ENCODE measurements around the gene VPS25. TPM values are rescaled to one million over a fixed set of nuclear protein-coding genes. Genes with fewer than 3 reads are reported as not detected.
"Not testable (repeated sequence)": the region's sequence is repeated elsewhere in the genome, so short reads cannot be mapped to it uniquely, and the experiment has no call there.

VPS25 gene
- polyA plus RNA-seq (2013, experiment 1 of 2): 124 TPM
- 105 TPM for polyA plus RNA-seq (2013, experiment 2 of 2)

DNA sequence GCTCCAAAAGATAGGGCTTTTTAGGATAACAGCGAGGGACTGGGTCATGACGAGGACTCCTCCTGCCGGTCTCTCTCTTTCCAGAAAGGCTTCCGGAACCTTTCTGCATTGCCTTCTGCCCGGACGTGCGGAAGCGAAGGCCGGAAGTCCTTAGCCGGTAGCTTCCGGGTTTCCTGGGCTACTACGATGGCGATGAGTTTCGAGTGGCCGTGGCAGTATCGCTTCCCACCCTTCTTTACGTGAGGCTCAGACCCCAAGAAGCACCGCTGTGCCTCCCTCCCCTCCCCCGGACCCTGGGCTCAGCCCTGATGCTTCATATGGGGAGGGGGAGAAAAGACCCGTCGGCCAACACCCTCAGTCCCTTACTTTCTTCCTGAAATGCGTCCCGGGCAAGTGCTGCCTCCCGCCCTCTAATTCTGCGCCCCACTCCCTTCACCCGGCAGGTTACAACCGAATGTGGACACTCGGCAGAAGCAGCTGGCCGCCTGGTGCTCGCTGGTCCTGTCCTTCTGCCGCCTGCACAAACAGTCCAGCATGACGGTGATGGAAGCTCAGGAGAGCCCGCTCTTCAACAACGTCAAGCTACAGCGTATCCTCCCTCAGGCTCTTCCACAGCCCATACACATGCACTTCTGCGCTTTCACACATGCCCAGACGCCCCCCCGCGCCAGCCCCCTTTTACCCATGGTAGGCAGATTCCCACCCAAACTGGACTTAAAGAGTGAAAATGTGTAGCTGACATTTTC, at the start of gene VPS25:
VPS25 (plus strand) TSS at position 160 of the 746 bp plus-strand sequence; CDS start at position 187, 27 bp downstream.
- WGBS, 2 experiments (ENCODE audit: insufficient coverage in 2 of 2): 1% methylated on average over 24 to 28 of the region's 39 CpGs
- Histone ChIP-seq H3K27ac (ENCODE audit: low read depth, low read length, severe bottlenecking) (peak within 1 kb of the TSS; percentile 75), H3K9me3 (ENCODE audit: control insufficient read depth, low read length) (no peaks in the 10 kb centered on the region)

DNA sequence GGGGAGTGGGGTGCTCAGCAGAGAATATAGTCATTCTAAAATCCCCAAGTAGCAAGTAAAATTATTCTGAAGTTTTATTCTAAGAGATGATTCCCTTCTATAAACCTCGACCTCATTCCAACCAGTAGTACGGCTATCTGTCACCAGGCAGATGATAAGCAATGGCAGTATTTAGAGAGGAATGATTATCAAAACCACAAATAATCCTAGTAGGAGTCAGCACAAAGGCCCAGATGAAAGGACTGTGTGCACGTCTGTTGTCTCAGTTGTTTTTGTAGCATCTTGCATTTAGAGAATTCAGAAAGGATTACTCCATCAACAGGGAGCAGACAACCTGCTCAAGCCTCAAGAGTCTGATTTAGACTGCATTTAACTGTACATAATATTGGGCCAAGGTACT, 49.6 kb upstream of the VPS25 start:
- 86% methylated on average over 1 of the region's 3 CpGs; no CpG with 5 or more reads in 1 of the 2 experiments for WGBS, 2 experiments (ENCODE audit: insufficient coverage in 2 of 2)
- Histone ChIP-seq H3K36me3 (ENCODE audit: control insufficient read depth, insufficient read depth, low read length) (peaks cover 47% of the 10 kb centered on the region), H3K4me1 (ENCODE audit: control insufficient read depth, insufficient read depth, low read length, poor library complexity, severe bottlenecking) (no peaks in the 10 kb centered on the region)

More for the DNA sequence above, at the start of gene VPS25:
- Histone ChIP-seq H3K4me3 (ENCODE audit: extremely low read depth, insufficient read depth, low read length, poor library complexity, severe bottlenecking) (peak within 1 kb of the TSS; percentile 89), H3K4me1 (ENCODE audit: control insufficient read depth, insufficient read depth, low read length, poor library complexity, severe bottlenecking) (peaks cover 26% of the 10 kb centered on the region), H3K36me3 (ENCODE audit: control insufficient read depth, insufficient read depth, low read length) (peaks cover 35% of the 10 kb centered on the region)

DNA sequence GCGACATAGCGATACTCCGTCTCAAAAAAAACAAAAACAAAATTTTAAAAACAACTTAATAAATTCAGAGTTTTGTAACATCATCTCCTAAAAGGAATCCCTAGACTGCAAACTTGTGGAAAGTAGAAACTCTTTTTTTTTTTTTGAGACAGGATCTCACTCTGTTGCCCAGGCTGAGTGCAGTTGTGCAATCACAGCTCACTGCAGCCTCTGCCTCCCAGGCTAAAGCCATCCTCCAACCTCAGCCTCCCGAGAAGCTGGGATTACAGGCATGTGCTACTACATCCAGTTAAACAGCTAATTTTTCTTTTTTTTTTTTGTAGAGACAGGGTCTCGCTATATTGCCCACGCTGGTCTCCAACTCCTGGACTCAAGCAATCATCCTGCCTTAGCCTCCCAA, 48.1 kb upstream of the VPS25 start:
- WGBS, 2 experiments (ENCODE audit: insufficient coverage in 2 of 2): 97 to 100% methylated on average over 3 to 5 of the region's 6 CpGs

More for the DNA sequence above, 49.6 kb upstream of the VPS25 start:
- no peak overlapping the region for H3K4me3 ChIP-seq (ENCODE audit: extremely low read depth, insufficient read depth, low read length, poor library complexity, severe bottlenecking)
- no peaks in the 10 kb centered on the region for H3K9me3 ChIP-seq (ENCODE audit: control insufficient read depth, low read length)
- no peak overlapping the region for H3K27ac ChIP-seq (ENCODE audit: low read depth, low read length, severe bottlenecking)

DNA sequence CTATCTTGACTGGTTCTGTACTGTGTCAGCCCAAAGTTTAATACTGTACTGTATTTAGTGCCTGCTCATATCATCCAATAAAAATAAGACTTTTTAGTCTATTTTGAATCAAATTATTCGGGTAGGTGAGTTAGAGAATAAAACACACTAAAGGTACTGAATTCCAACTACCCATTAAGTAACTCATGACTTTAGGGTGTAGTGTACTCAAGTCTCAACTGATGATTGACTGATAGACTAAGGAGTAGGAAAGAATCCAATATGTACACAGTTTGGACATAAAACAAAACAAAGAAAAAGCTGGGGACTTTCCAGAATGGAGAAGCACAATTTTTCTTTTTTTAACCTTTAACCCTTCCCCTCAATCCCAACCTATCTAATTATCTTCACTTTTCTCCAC, 32.5 kb upstream of the VPS25 start:
- H3K36me3 ChIP-seq (ENCODE audit: control insufficient read depth, insufficient read depth, low read length): peaks cover 4% of the 10 kb centered on the region
- WGBS, 2 experiments (ENCODE audit: insufficient coverage in 2 of 2): no CpG with 5 or more reads among the region's 1 CpG
- no peak overlapping the region for H3K4me3 ChIP-seq (ENCODE audit: extremely low read depth, insufficient read depth, low read length, poor library complexity, severe bottlenecking)
- H3K27ac ChIP-seq (ENCODE audit: low read depth, low read length, severe bottlenecking): no peak overlapping the region
- peaks cover 5% of the 10 kb centered on the region for H3K9me3 ChIP-seq (ENCODE audit: control insufficient read depth, low read length)
- H3K4me1 ChIP-seq (ENCODE audit: control insufficient read depth, insufficient read depth, low read length, poor library complexity, severe bottlenecking): peaks cover 6% of the 10 kb centered on the region

More for the DNA sequence above, 48.1 kb upstream of the VPS25 start:
- H3K27ac ChIP-seq (ENCODE audit: low read depth, low read length, severe bottlenecking): no peak overlapping the region
- H3K36me3 ChIP-seq (ENCODE audit: control insufficient read depth, insufficient read depth, low read length): peaks cover 46% of the 10 kb centered on the region
- H3K4me1 ChIP-seq (ENCODE audit: control insufficient read depth, insufficient read depth, low read length, poor library complexity, severe bottlenecking): no peaks in the 10 kb centered on the region
- no peak overlapping the region for H3K4me3 ChIP-seq (ENCODE audit: extremely low read depth, insufficient read depth, low read length, poor library complexity, severe bottlenecking)
- no peaks in the 10 kb centered on the region for H3K9me3 ChIP-seq (ENCODE audit: control insufficient read depth, low read length)

GRCh38 chr17:42742916-42743315, 30.3 kb upstream of the VPS25 start:
- not testable (repeated sequence) for H3K9me3 ChIP-seq (ENCODE audit: control insufficient read depth, low read length); H3K4me3 ChIP-seq (ENCODE audit: extremely low read depth, insufficient read depth, low read length, poor library complexity, severe bottlenecking); H3K27ac ChIP-seq (ENCODE audit: low read depth, low read length, severe bottlenecking); H3K4me1 ChIP-seq (ENCODE audit: control insufficient read depth, insufficient read depth, low read length, poor library complexity, severe bottlenecking); H3K36me3 ChIP-seq (ENCODE audit: control insufficient read depth, insufficient read depth, low read length)
- 96 to 100% methylated on average over 6 to 8 of the region's 11 CpGs for WGBS, 2 experiments (ENCODE audit: insufficient coverage in 2 of 2)

DNA sequence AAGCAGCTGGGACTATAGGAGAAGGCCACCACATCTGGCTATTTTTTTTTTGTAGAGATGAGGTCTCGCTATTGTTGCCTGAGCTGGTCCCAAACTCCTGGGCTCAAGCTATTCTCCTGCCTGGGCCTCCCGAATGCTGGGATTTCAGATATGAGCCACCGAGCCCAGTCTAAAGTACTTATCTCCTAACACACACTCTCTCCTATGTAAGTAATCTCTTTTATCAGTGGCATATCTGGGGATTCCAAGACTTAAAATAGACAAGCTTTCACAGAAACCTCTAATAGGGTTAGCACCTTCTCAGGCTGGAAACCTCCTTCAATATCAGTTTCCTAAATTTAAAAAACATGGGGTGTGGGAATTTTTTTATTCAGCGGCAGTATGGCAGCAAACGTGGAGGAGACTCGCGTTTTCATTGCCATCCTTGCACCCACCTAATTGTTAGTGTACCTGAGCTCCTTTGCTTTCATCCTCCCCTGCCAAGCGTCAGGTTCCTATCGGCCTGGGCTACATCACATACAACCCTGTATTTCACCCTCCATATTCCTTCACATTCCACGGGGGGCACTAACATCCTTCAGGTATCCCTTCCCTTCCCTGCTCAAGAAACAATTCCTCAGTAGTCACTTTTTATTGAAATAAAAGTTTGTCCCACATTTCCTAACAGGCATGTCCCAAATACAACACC, 29.5 kb upstream of the VPS25 start:
- Histone ChIP-seq H3K27ac (ENCODE audit: low read depth, low read length, severe bottlenecking) (peak overlapping the region; percentile 80), H3K4me1 (ENCODE audit: control insufficient read depth, insufficient read depth, low read length, poor library complexity, severe bottlenecking) (peaks cover 6% of the 10 kb centered on the region), H3K36me3 (ENCODE audit: control insufficient read depth, insufficient read depth, low read length) (peaks cover 4% of the 10 kb centered on the region), H3K9me3 (ENCODE audit: control insufficient read depth, low read length) (peaks cover 5% of the 10 kb centered on the region), H3K4me3 (ENCODE audit: extremely low read depth, insufficient read depth, low read length, poor library complexity, severe bottlenecking) (peak overlapping the region; percentile 67)
- WGBS, 2 experiments (ENCODE audit: insufficient coverage in 2 of 2): 50 to 78% methylated on average over 5 to 9 of the region's 10 CpGs

DNA sequence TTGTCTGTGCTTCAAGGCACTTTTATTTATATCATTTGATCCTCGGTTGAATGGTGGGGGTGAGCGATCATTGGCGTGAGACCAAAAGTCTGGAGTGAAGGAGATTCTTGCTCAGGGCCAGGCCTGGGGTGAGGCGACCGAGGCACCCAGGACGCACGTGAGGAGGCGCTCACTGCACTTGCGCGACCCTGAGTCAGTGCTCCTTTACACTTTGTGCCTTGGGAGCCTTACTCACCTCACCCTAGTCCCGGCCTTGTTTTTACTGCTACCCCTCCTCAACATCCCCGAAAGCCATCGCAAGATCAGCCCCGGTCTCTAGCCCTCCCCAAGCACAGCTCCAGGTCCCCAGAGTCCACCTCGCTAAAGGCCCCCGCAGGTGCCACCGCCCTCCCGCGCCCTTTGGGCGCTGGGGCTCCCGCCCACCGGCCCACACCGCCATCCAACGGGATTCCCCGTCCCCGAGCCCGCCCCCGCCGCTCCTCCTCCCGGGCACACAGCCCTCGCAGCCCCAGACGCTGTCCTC, 28.9 kb upstream of the VPS25 start:
- Histone ChIP-seq H3K9me3 (ENCODE audit: control insufficient read depth, low read length) (peaks cover 5% of the 10 kb centered on the region), H3K27ac (ENCODE audit: low read depth, low read length, severe bottlenecking) (peak overlapping the region; percentile 80), H3K4me3 (ENCODE audit: extremely low read depth, insufficient read depth, low read length, poor library complexity, severe bottlenecking) (peak overlapping the region; percentile 67), H3K36me3 (ENCODE audit: control insufficient read depth, insufficient read depth, low read length) (peaks cover 4% of the 10 kb centered on the region), H3K4me1 (ENCODE audit: control insufficient read depth, insufficient read depth, low read length, poor library complexity, severe bottlenecking) (peaks cover 6% of the 10 kb centered on the region)
- WGBS, 2 experiments (ENCODE audit: insufficient coverage in 2 of 2): 2 to 5% methylated on average over 11 to 17 of the region's 32 CpGs

- Histone ChIP-seq H3K4me3 (ENCODE audit: extremely low read depth, insufficient read depth, low read length, poor library complexity, severe bottlenecking) (peak within 1 kb of the TSS; percentile 67), H3K4me1 (ENCODE audit: control insufficient read depth, insufficient read depth, low read length, poor library complexity, severe bottlenecking) (peaks cover 8% of the 10 kb centered on the region), H3K9me3 (ENCODE audit: control insufficient read depth, low read length) (peaks cover 5% of the 10 kb centered on the region), H3K27ac (ENCODE audit: low read depth, low read length, severe bottlenecking) (peak within 1 kb of the TSS; percentile 80), H3K36me3 (ENCODE audit: control insufficient read depth, insufficient read depth, low read length) (peaks cover 4% of the 10 kb centered on the region)
- WGBS, 2 experiments (ENCODE audit: insufficient coverage in 2 of 2): 11 to 16% methylated on average over 23 to 30 of the region's 50 CpGs
Observed at GRCh38 chr17:42744806-42745617, 28.2 kb upstream of the VPS25 start, which contains the start of gene EZH1. EZH1 (minus strand) TSS chr17:42745040; CDS start chr17:42728941, 16,099 bp downstream.

DNA sequence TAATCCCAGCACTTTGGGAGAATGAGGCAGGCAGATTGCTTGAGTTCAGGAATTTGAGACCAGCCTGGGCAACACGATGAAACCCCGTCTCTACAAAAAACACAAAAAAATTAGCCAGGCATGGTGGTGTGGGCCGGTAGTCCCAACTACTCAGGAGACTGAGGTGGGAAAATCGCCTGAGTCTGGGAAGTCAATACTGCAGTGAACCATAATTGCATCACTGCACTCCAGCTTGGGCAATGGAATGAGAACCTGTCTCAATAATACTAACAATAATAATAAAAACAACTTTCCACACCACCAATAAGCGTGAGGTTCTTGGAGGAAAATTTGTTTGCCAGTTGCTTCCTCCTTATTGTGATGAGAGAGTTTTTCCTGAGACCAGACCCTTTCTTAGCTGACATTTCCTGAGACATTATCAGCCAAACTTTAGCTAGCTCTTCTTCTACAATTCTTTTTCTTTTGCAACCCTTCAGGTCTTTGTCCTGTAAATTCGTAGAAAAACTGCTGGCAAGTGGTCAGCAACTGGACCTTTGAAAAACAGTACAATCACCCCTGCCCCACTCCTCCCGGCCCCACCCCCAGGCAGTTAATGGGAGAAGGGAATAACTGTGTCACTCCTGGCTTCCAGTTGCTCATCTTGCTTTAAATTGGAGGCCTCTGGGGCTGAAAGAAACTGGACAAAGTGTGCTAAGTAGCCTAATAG, 24.9 kb upstream of the VPS25 start:
- 51 to 73% methylated on average over 3 to 4 of the region's 7 CpGs for WGBS, 2 experiments (ENCODE audit: insufficient coverage in 2 of 2)
- H3K4me1 ChIP-seq (ENCODE audit: control insufficient read depth, insufficient read depth, low read length, poor library complexity, severe bottlenecking): peaks cover 8% of the 10 kb centered on the region

More for the DNA sequence above, 24.9 kb upstream of the VPS25 start:
- no peaks in the 10 kb centered on the region for H3K36me3 ChIP-seq (ENCODE audit: control insufficient read depth, insufficient read depth, low read length)
- H3K4me3 ChIP-seq (ENCODE audit: extremely low read depth, insufficient read depth, low read length, poor library complexity, severe bottlenecking): no peak overlapping the region
- no peak overlapping the region for H3K27ac ChIP-seq (ENCODE audit: low read depth, low read length, severe bottlenecking)
- H3K9me3 ChIP-seq (ENCODE audit: control insufficient read depth, low read length): peaks cover 5% of the 10 kb centered on the region
